Measurements from ENCODE around the gene TTC33. TPM values are rescaled to one million over a fixed set of nuclear protein-coding genes. Genes with fewer than 3 reads are reported as not detected.

TTC33 gene
- total RNA-seq, 1 donor = 13.7 TPM

- H3K4me3 ChIP-seq (ENCODE audit: low read depth, low read length) = no peak overlapping the region
- TF ChIP-seq CTCF (IDR thresholded peaks at IDR 0.05; ENCODE audit: insufficient read depth, low read length) = no peak
- no peak for DNase-seq (ENCODE audit: low read depth)
These were observed 80.2 kb downstream of the TTC33 start for GRCh38 chr5:40675396-40676133.

GRCh38 chr5:40674661-40675235, 81.0 kb downstream of the TTC33 start:
- no peak overlapping the region for H3K4me3 ChIP-seq (ENCODE audit: low read depth, low read length)
- TF ChIP-seq CTCF (IDR thresholded peaks at IDR 0.05; ENCODE audit: insufficient read depth, low read length) = no peak
- no peak for DNase-seq (ENCODE audit: low read depth)

GRCh38 chr5:40672425-40672824, 83.3 kb downstream of the TTC33 start:
- DNase-seq (ENCODE audit: low read depth) = no peak
- no peak overlapping the region for H3K4me3 ChIP-seq (ENCODE audit: low read depth, low read length)
- no peak for TF ChIP-seq CTCF (IDR thresholded peaks at IDR 0.05; ENCODE audit: insufficient read depth, low read length)

GRCh38 chr5:40669606-40670390, 86.0 kb downstream of the TTC33 start:
- no peak overlapping the region for H3K4me3 ChIP-seq (ENCODE audit: low read depth, low read length)
- no peak for TF ChIP-seq CTCF (IDR thresholded peaks at IDR 0.05; ENCODE audit: insufficient read depth, low read length)
- DNase-seq (ENCODE audit: low read depth) = no peak

GRCh38 chr5:40667161-40667663, 88.5 kb downstream of the TTC33 start:
- no peak overlapping the region for H3K4me3 ChIP-seq (ENCODE audit: low read depth, low read length)
- no peak for TF ChIP-seq CTCF (IDR thresholded peaks at IDR 0.05; ENCODE audit: insufficient read depth, low read length)
- no peak for DNase-seq (ENCODE audit: low read depth)

- no peak for TF ChIP-seq CTCF (IDR thresholded peaks at IDR 0.05; ENCODE audit: insufficient read depth, low read length)
- H3K4me3 ChIP-seq (ENCODE audit: low read depth, low read length) = no peak overlapping the region
- DNase-seq (ENCODE audit: low read depth) = no peak
These were observed 89.1 kb downstream of the TTC33 start for GRCh38 chr5:40666657-40667056.
